ENCODE measurements around the gene ZNF407.

The ZNF407 gene

DNA sequence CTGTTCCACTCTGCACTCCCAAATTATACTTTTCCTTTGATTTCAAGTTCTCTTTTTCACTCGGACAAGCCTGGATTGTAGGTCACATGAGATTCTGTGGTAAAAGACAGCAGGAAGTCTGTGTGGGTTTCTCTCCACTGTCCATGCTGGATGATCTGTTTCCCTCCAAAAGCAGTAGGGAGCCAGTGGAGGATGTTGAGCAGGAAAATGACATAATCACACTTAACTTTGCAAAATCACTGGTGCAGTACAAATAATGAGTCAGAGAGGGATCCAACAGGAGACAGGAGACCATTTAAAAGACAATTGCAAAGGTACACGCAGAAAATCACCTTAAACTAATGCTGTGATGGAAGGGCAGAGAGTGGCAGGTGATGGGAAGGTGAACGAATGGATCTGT is 301.3 kb downstream of the ZNF407 start:
- DNase-seq (ENCODE audit: low read depth), result no peak
- no peak overlapping the region for H3K4me3 ChIP-seq (ENCODE audit: low read depth, low read length)
- TF ChIP-seq, protein P1, sequence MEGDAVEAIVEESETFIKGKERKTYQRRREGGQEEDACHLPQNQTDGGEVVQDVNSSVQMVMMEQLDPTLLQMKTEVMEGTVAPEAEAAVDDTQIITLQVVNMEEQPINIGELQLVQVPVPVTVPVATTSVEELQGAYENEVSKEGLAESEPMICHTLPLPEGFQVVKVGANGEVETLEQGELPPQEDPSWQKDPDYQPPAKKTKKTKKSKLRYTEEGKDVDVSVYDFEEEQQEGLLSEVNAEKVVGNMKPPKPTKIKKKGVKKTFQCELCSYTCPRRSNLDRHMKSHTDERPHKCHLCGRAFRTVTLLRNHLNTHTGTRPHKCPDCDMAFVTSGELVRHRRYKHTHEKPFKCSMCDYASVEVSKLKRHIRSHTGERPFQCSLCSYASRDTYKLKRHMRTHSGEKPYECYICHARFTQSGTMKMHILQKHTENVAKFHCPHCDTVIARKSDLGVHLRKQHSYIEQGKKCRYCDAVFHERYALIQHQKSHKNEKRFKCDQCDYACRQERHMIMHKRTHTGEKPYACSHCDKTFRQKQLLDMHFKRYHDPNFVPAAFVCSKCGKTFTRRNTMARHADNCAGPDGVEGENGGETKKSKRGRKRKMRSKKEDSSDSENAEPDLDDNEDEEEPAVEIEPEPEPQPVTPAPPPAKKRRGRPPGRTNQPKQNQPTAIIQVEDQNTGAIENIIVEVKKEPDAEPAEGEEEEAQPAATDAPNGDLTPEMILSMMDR (IDR thresholded peaks at IDR 0.05; ENCODE audit: low read depth, low read length, missing control alignments), result no peak

DNA sequence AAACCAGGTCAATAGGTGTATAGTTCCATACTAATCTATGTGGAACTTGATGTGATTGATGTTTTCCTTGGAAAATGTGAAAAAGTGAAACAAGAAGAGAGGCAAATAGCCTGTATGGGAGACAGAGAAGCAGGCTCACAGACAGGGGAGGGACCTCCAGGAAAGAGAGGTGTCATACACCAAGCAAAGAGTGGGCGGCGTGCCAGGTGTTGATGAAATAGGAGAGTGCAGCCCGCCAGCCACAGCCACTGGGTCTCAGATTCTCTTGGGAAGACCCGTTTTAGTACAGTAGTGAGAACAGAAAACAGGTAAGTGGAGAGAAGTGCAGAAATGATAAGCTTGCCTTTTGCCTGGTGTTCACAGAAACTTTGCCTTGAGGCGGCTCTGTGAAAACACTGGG is 301.9 kb downstream of the ZNF407 start:
- TF ChIP-seq, protein P1 (IDR thresholded peaks at IDR 0.05; ENCODE audit: low read depth, low read length, missing control alignments), result no peak
- H3K4me3 ChIP-seq (ENCODE audit: low read depth, low read length), result no peak overlapping the region
- no peak for DNase-seq (ENCODE audit: low read depth)

DNA sequence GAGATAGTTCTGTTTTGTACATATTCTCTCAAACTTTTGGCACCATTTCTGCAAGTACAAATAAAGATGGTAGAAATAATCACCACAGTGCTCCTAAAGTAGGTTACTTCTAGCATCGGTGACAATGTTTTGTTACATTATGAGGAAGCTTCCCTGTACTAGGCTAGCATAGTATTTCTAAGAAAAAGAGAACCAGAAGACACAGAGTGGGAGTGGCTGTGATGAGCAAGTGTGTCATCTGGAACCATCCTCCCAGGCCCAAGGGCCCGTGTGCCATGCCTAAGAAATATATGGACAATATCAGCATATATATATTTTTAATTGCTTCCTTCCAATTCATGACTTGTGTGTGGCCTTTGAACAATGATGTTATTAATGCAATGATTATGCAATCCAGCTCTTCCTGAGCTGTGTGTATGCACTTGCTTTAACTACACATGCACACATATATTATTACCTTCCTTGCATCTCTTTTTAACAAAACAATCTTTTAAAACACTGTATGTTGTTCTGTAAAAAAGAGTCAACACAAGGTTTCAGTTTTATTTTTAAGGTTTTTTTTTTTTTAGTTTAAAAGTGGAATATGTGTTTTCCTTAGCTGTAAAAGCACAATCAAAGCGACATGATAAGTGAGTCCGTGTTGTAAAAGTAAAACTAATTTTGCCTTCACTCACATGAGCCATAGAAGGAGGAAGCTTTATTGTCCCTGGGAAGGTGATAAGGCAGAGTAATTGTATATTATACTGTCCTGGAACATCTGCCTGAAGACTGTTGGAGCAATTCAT is 303.9 kb downstream of the ZNF407 start:
- no peak for DNase-seq (ENCODE audit: low read depth)
- H3K4me3 ChIP-seq (ENCODE audit: low read depth, low read length), result no peak overlapping the region
- TF ChIP-seq, protein P1 (IDR thresholded peaks at IDR 0.05; ENCODE audit: low read depth, low read length, missing control alignments), result no peak

DNA sequence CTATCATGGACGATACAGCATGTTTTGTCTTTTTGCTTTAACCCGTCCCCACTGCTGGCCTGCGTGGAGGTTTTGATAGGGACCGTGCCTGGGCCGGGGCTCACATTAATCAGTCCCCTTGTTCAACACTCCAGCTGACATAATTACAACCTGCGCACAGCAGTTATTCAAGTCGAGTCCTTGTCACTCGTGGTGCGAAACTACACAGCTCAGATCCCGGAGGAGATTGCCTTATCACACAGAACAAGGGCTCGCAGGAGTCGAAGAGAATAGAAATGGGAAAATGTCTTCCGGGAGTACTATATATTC is 304.4 kb downstream of the ZNF407 start:
- no peak overlapping the region for H3K4me3 ChIP-seq (ENCODE audit: low read depth, low read length)
- no peak for DNase-seq (ENCODE audit: low read depth)
- TF ChIP-seq, protein P1 (IDR thresholded peaks at IDR 0.05; ENCODE audit: low read depth, low read length, missing control alignments), result no peak

DNA sequence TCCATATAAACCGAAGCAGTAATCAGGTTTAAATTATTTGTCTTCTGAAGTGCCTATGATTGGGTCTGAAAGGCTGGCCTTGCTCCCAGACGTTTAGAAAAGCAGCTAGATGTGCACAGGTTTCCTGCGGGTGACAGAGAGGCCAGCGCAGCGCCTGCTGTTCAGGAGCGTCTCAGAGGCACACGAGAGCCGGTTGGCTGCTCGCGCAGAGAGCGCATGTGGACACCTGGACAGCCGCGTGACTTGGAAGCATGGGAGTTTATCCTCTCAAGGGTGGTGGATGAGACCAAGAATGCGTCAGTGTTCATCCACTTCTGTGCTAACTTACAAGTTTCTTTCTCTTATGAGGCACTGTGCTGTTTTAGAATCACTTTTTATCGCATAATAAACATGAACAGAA is 307.6 kb downstream of the ZNF407 start:
- TF ChIP-seq, protein P1 (IDR thresholded peaks at IDR 0.05; ENCODE audit: low read depth, low read length, missing control alignments), result no peak

DNA sequence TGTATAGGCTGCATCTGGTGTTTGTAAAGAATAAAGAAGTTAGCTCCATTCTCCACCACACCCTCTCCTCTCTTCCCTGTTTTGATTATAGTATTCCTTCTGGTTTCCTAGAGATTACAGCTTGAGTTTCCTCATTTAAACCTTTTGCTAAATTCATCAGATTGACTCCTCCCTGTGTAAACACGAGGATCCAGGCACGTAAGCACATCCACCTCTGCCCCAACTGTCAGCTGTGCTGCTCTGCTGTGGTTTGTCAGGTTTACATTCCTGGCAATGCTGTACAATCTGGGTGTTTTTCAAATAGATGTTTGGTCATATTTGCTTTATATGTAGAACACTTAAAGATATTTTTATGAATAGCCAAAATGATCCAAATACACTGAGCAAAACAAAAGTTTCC is 308.5 kb downstream of the ZNF407 start:
- no peak for DNase-seq (ENCODE audit: low read depth)
- TF ChIP-seq, protein P1 (IDR thresholded peaks at IDR 0.05; ENCODE audit: low read depth, low read length, missing control alignments), result no peak
- H3K4me3 ChIP-seq (ENCODE audit: low read depth, low read length), result no peak overlapping the region

More for the DNA sequence above, 307.6 kb downstream of the ZNF407 start:
- no peak for DNase-seq (ENCODE audit: low read depth)
- H3K4me3 ChIP-seq (ENCODE audit: low read depth, low read length), result no peak overlapping the region

DNA sequence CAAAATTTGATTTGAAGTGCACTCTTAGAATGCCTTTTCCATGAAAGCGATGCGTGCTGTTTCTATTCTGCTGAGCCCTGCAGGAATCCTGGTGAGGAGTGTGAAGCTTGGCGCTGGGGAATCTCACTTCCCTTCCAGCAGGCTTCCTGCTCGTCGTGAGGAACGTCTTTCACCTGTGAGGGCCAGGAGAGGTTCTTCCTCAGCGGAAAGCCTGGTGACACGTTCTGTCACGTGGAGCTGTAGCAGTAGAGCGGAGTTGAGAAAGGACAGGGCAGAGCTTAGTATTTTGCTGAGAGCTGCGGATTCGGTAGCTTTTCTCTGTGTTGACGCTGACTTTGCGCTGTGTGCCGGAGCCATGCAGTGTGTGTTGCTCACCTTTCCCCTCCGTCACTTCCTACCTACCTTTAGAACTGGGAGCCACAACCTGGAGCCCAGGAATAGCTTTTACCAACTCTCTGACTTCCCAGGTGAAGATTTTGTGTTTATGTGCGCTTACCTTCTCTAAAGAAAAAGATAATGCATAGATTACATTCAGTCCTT is 316.5 kb downstream of the ZNF407 start:
- H3K4me3 ChIP-seq (ENCODE audit: low read depth, low read length), result no peak overlapping the region
- TF ChIP-seq, protein P1 (IDR thresholded peaks at IDR 0.05; ENCODE audit: low read depth, low read length, missing control alignments), result no peak
- DNase-seq (ENCODE audit: low read depth), result no peak
